ENCODE data around the gene GGTLC2.
A peak's percentile ranks its signal among the peaks of the same experiment; 100 is the strongest.
"Not testable (repeated sequence)": the region's sequence is repeated elsewhere in the genome, so short reads cannot be mapped to it uniquely, and the experiment has no call there.

The GGTLC2 gene

GRCh38 chr22:22605074-22605404, 39.4 kb upstream of the GGTLC2 start:
- no peak for TF ChIP-seq CTCF (IDR thresholded peaks at IDR 0.05; ENCODE audit: extremely low read depth, missing control alignments)
- peak; percentile 39 for DNase-seq (ENCODE audit: low spot score)

GRCh38 chr22:22608022-22608421, 36.4 kb upstream of the GGTLC2 start:
- not testable (repeated sequence) for DNase-seq (ENCODE audit: low spot score)

GRCh38 chr22:22609291-22609690, 35.1 kb upstream of the GGTLC2 start:
- no peak for DNase-seq (ENCODE audit: low spot score)
- TF ChIP-seq CTCF (IDR thresholded peaks at IDR 0.05; ENCODE audit: extremely low read depth, missing control alignments): no peak

GRCh38 chr22:22612516-22612915, 31.9 kb upstream of the GGTLC2 start:
- TF ChIP-seq CTCF (IDR thresholded peaks at IDR 0.05; ENCODE audit: extremely low read depth, missing control alignments): no peak
- DNase-seq (ENCODE audit: low spot score): no peak

GRCh38 chr22:22614065-22614464, 30.3 kb upstream of the GGTLC2 start:
- no peak for DNase-seq (ENCODE audit: low spot score)
- TF ChIP-seq CTCF (IDR thresholded peaks at IDR 0.05; ENCODE audit: extremely low read depth, missing control alignments): no peak

GRCh38 chr22:22616636-22617035, 27.8 kb upstream of the GGTLC2 start:
- TF ChIP-seq CTCF (IDR thresholded peaks at IDR 0.05; ENCODE audit: extremely low read depth, missing control alignments): no peak
- peak; percentile 50 for DNase-seq (ENCODE audit: low spot score)

GRCh38 chr22:22618448-22618847, 26.0 kb upstream of the GGTLC2 start:
- no peak for TF ChIP-seq CTCF (IDR thresholded peaks at IDR 0.05; ENCODE audit: extremely low read depth, missing control alignments)
- DNase-seq (ENCODE audit: low spot score): no peak

- no peak for TF ChIP-seq CTCF (IDR thresholded peaks at IDR 0.05; ENCODE audit: extremely low read depth, missing control alignments)
- no peak for DNase-seq (ENCODE audit: low spot score)
Observed at GRCh38 chr22:22618923-22619322, 25.5 kb upstream of the GGTLC2 start.
